ENCODE measurements around the gene EXOC3.

- TF ChIP-seq CTCF (IDR thresholded peaks at IDR 0.05) (no peak), SIN3A (IDR thresholded peaks at IDR 0.05; ENCODE audit: borderline replicate concordance, insufficient read depth, low read depth, low read length) (no peak)
Measured at GRCh38 chr5:477247-477646, 34.3 kb downstream of the EXOC3 start.
